Stimulated activated naive B cell treated with anti-CD40 and anti-IgM and Interleukin-4, amounts not matched to agents 10 μg/mL and 1 μg/mL and 100 μg/mL, for 72 hours (primary cell): ENCODE data around the gene USP15.

Experiments used
- ATAC-seq, 2 donors: fragments of 150-1000 bp; cut with Tn5 transposase; replicated peaks; 2 replicates each; pipeline ENCODE4 v1.10.0; 2021; ENCODE audit warnings: moderate library complexity in 1 of 2
- DNase-seq: peaks from one replicate; pipeline ENCODE4 v3.0.0; 2021
- H3K27ac Mint-ChIP-seq: one replicate; pipeline ENCODE4 v1.8.0; 2022; ENCODE audit warnings: mild to moderate bottlenecking, mixed read lengths
- H3K27me3 Mint-ChIP-seq, 2 donors: one replicate each; pipeline ENCODE4 v1.8.0; 2022; ENCODE audit warnings: mixed read lengths in 2 of 2
- H3K36me3 Mint-ChIP-seq, 2 donors: one replicate each; pipeline ENCODE4 v1.8.0; 2022; ENCODE audit warnings: mixed read lengths in 2 of 2, mild to moderate bottlenecking in 1 of 2
- H3K4me1 Mint-ChIP-seq, 2 donors: one replicate each; pipeline ENCODE4 v1.8.0; 2022; ENCODE audit warnings: mixed read lengths in 2 of 2, mild to moderate bottlenecking in 1 of 2
- H3K4me3 Mint-ChIP-seq, 2 donors: one replicate each; pipeline ENCODE4 v1.8.0; 2022; ENCODE audit warnings: mild to moderate bottlenecking in 2 of 2, mixed read lengths in 2 of 2, moderate library complexity in 1 of 2
- H3K9me3 Mint-ChIP-seq, 2 donors: one replicate each; pipeline ENCODE4 v1.8.0; 2022; ENCODE audit warnings: mixed read lengths in 2 of 2, mild to moderate bottlenecking in 1 of 2

Gene USP15

DNA sequence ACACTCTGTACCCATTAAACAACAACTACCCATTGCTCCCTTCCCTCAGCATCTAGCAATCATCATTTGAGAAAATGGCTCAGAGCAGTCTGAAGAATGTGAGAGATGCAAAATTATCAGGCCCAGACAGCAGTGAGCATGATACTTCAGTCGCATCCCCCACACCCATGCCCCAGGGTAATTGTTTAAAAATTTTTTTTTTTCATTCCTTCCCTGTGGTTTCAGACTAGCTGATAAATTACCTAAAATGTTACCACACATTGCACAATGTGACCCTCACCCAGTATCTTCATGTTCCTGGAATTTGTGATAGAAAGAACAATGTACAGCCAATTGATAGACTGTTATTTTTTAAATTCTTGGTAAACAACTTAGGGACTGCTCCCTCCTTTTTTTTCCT is 11.3 kb upstream of the USP15 start:
- peaks cover 6 to 9% of the 10 kb centered on the region in 2 donors for H3K4me1 Mint-ChIP-seq
- no peak overlapping the region for H3K27ac Mint-ChIP-seq
- peaks cover 0 to 4% of the 10 kb centered on the region in 2 donors for H3K27me3 Mint-ChIP-seq
- H3K9me3 Mint-ChIP-seq, result no peaks in the 10 kb centered on the region
- ATAC-seq (no peak), DNase-seq (no peak)
- no peak overlapping the region for H3K4me3 Mint-ChIP-seq
- peaks cover 9 to 12% of the 10 kb centered on the region in 2 donors for H3K36me3 Mint-ChIP-seq

DNA sequence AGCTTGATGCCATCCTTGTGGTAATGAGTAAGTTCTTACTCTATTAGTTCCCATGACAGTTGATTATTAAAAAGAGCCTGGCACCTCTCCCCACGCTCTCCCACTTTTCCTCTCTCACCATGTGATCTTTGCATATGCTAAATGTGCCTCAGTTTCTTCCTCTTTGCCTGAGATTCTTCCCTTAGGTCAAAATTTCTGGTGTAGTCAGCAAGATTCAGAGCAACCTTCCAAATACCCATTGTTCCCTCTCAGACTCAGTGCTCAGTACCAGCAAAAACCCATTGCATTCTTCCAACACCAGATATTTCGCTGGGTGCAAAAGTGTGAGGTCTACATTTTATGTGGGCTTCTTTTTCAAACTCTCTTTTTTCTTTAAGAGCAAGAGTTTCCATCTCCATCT is 10.8 kb upstream of the USP15 start:
- H3K4me1 Mint-ChIP-seq, result peaks cover 6 to 9% of the 10 kb centered on the region in 2 donors
- no peaks in the 10 kb centered on the region for H3K9me3 Mint-ChIP-seq
- no peak for DNase-seq
- no peak for ATAC-seq
- no peak overlapping the region for H3K27ac Mint-ChIP-seq
- peaks cover 0 to 4% of the 10 kb centered on the region in 2 donors for H3K27me3 Mint-ChIP-seq
- H3K36me3 Mint-ChIP-seq, result peaks cover 9 to 12% of the 10 kb centered on the region in 2 donors
- H3K4me3 Mint-ChIP-seq, result no peak overlapping the region

DNA sequence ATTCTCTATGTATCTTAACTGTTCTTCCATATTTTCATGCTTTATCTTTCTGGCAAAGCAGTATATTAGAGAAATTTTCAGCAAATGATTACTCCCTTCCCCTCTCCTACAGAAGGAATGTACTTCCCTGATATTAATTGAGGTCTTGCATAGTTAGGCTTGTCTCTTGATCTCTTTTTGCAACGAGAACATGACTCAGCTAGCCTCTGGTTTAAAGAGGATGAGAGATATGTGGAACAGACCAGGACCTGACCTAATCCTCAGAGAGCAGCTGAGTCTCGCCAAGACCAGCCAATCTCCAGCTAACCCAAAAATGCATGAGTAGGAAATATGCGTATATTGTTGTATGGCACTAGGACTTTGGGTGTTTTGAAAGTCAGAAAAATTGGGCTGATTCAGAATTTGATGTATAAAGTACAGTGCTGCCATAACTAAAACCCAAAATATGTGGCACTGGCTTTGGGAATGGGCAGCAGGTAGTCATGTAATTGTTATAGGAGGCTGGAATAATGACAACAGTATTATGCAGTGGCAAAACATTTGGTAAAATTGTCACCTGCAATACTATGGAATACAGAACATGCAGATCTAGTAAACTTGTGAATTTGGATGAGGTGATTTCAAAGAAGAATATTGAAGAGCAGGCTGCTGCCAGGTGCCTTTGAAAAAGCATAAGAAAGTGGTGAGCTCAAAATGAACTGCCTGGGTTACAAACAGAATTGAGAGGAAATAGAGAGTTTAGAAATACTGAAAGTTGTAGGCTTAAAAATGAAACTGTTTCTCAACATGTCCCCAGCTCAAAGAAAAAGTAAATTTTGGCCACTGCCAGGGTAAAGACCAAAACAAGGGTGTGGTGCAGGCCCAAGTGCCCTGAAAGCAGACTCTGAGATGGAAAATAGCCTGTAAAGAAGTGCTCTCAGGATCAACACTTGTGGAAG is 9.3 kb upstream of the USP15 start:
- Mint-ChIP-seq H3K9me3 (no peaks in the 10 kb centered on the region), H3K36me3 (peaks cover 9 to 12% of the 10 kb centered on the region in 2 donors), H3K27me3 (peaks cover 0 to 4% of the 10 kb centered on the region in 2 donors), H3K4me3 (no peak overlapping the region), H3K27ac (no peak overlapping the region), H3K4me1 (peaks cover 6 to 9% of the 10 kb centered on the region in 2 donors)
- no peak for DNase-seq
- no peak for ATAC-seq

DNA sequence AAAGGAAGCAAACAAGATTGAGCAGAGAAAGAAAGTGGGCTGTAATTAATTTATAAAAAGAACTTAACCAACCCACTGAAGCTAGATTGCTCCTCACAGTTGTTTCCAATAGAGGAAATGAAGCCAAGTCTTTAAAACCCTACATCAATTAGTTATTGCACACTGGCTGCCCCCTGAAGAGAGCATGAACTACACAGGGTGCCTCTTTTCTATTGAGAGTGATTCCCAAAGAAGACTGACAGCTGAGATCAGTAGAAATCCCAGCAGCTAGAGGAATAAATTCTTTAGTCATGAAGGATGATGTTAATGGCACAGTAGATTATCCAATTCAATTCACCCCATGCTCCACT is 8.6 kb upstream of the USP15 start:
- Mint-ChIP-seq H3K36me3 (peaks cover 9 to 12% of the 10 kb centered on the region in 2 donors), H3K4me3 (no peak overlapping the region), H3K4me1 (peaks cover 6 to 10% of the 10 kb centered on the region in 2 donors), H3K9me3 (no peaks in the 10 kb centered on the region), H3K27me3 (peaks cover 0 to 4% of the 10 kb centered on the region in 2 donors), H3K27ac (no peak overlapping the region)
- ATAC-seq (no peak), DNase-seq (no peak)

DNA sequence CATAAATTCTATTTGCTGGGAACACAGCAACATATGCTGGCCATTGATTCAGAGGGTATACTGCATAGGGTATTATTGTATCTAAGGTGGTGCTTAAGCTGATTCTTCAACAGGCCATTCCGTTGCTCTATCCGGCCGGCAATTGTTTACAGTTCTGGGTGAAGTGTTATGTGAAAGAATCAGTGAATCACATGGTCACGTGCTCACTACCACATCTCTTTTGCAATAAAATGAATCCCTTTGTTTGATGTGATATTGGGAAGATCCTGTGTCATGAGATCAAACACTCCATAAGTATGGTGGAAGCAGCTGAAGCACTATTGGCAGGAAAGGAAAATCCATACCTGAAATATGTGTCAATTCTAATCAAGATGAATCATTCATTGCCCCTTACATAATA is 7.6 kb upstream of the USP15 start:
- peaks cover 0 to 4% of the 10 kb centered on the region in 2 donors for H3K27me3 Mint-ChIP-seq
- H3K27ac Mint-ChIP-seq, result no peak overlapping the region
- ATAC-seq (no peak), DNase-seq (no peak)
- peaks cover 9 to 15% of the 10 kb centered on the region in 2 donors for H3K36me3 Mint-ChIP-seq
- H3K9me3 Mint-ChIP-seq, result no peaks in the 10 kb centered on the region
- peaks cover 6 to 17% of the 10 kb centered on the region in 2 donors for H3K4me1 Mint-ChIP-seq
- H3K4me3 Mint-ChIP-seq, result no peak overlapping the region

DNA sequence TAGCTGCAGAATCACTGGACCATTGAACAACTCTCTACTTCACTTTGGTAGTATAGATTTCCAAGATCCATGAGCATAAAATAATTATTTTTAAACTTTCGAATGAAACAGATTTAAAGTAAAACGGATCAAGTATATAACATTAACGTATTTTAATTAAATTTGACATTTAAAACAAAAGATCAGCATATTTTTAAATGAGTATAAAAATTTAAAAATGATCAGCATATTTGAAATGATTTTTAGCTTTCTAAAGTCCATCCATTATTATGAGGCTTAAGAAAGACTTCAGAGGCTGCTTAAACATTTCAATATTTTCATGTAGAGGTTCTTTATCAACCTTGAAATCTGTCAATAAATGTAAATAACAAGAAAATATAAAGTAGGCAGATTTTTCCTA is 5.2 kb upstream of the USP15 start:
- peaks cover 8 to 17% of the 10 kb centered on the region in 2 donors for H3K4me1 Mint-ChIP-seq
- H3K36me3 Mint-ChIP-seq, result peaks cover 9 to 15% of the 10 kb centered on the region in 2 donors
- H3K27ac Mint-ChIP-seq, result no peak overlapping the region
- H3K27me3 Mint-ChIP-seq, result no peaks in the 10 kb centered on the region
- H3K4me3 Mint-ChIP-seq, result no peak overlapping the region
- H3K9me3 Mint-ChIP-seq, result no peaks in the 10 kb centered on the region
- ATAC-seq (no peak), DNase-seq (no peak)

DNA sequence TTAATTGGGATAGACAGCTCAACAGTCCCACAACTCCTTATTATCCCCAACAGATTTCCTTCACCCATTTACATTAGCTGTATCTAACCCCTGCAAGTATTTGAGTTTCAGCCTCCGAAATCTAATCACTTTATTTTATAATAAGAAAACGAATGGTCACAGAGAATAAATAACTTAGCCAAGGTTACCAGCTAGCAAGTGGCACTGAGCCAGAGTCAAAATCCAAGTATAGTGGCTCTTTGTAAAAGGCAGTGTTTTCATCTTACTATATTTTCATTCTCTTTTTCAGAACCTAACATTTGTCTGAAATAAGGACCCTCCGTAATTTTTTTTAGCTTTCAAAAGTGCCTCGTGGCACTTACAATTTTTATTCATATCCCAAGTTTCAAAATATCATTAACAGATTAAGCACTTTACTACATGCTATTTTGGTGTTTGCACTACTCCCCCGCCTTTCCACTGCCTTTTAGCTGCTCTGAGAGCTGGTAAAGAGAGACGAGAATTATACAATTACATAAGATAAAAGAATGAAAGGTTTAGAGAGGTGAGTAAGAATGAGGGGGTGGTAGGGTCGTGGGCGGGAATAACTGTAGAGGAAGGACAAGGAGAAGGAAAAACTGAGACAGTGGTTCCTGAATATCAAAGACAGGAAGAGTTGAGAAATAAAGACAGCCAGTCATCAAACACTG is 3.7 kb upstream of the USP15 start:
- Mint-ChIP-seq H3K4me3 (no peak overlapping the region), H3K27ac (no peak overlapping the region), H3K4me1 (peaks cover 3 to 9% of the 10 kb centered on the region in 2 donors), H3K27me3 (no peaks in the 10 kb centered on the region), H3K9me3 (no peaks in the 10 kb centered on the region), H3K36me3 (peaks cover 10 to 23% of the 10 kb centered on the region in 2 donors)
- DNase-seq (no peak), ATAC-seq (no peak)

DNA sequence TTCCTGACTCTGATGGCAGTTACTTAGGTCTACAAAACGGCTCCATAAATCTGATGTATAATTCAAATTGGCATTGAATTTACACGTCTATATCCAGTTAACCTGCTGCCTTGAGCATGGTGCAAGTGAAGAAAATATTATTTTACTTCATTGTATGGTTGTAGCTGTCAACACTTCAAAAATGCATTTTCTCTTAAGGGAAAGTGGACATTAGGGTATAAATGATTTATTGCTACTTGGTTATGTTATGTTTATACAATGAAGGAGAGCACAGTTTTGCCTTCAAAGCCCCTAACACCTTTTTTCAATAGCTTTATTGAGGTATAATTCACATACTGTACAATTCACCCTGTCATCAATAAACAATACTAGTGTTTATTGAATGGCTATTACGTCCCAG is 2.0 kb upstream of the USP15 start:
- peaks cover 2 to 16% of the 10 kb centered on the region in 2 donors for H3K4me1 Mint-ChIP-seq
- H3K27me3 Mint-ChIP-seq, result no peaks in the 10 kb centered on the region
- no peaks in the 10 kb centered on the region for H3K9me3 Mint-ChIP-seq
- DNase-seq (no peak), ATAC-seq (no peak)
- peaks cover 6 to 16% of the 10 kb centered on the region in 2 donors for H3K36me3 Mint-ChIP-seq
- no peak overlapping the region for H3K27ac Mint-ChIP-seq
- no peak overlapping the region for H3K4me3 Mint-ChIP-seq

DNA sequence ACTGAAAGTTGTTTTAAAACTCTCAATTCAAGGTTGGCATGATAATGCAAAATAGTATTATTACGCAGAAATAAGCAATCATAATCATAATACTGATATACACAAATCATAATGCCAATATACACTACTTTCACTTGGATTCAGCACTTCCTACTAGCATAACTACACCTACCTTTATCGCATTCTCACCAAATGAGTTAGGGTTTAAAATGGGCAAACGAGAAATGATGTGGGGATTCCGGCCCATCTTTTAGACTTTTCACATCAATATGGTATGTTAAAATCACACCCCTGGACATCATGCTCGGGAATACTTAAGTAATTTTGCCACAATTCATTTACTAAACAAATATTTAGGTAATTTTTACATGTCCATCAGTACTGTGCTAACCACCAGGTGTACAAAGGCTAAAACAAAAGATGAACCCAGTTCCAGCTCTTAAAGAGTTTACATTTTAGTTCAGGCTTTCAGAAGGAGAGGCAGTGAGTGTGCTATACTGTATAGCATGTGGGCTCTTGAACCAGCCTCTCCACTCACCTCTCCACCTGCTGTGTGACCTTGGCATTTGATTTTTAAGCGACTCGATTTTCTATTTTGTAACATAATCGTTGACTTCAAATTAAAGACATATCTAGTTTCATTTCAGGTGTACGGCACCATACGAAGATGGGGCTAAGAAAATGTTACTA is 1.1 kb upstream of the USP15 start:
- Mint-ChIP-seq H3K27me3 (no peaks in the 10 kb centered on the region), H3K27ac (peak overlapping the region; percentile 100), H3K4me1 (peaks cover 5 to 25% of the 10 kb centered on the region in 2 donors), H3K4me3 (peak overlapping the region; percentile 88 to 98), H3K9me3 (no peaks in the 10 kb centered on the region), H3K36me3 (peaks cover 8 to 16% of the 10 kb centered on the region in 2 donors)
- peak; percentile 6 to 14 for ATAC-seq
- no peak for DNase-seq

DNA sequence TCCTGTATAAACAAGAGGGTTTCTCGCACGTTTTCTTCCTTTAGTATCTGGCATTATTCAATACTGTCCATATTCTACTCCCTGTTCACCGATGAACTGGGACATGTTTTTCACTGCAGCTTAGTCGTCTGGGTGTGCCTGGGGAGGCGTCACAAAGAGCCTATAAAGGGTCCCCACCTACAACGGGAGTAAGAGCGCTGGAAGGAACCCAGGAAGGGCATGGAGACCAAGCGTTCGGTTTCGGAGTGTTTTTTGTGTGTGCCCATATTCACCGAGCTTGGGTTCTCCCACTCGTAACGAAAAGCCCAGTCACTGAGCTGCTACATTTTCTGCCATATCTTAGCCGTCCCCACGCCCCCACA is 592 bp upstream of the USP15 start:
- Mint-ChIP-seq H3K27me3 (no peaks in the 10 kb centered on the region), H3K27ac (peak overlapping the region; percentile 100), H3K36me3 (peaks cover 11 to 20% of the 10 kb centered on the region in 2 donors), H3K9me3 (no peaks in the 10 kb centered on the region), H3K4me3 (peak overlapping the region; percentile 88 to 98), H3K4me1 (peaks cover 8 to 30% of the 10 kb centered on the region in 2 donors)
- no peak for DNase-seq
- peak; percentile 18 to 21 for ATAC-seq

DNA sequence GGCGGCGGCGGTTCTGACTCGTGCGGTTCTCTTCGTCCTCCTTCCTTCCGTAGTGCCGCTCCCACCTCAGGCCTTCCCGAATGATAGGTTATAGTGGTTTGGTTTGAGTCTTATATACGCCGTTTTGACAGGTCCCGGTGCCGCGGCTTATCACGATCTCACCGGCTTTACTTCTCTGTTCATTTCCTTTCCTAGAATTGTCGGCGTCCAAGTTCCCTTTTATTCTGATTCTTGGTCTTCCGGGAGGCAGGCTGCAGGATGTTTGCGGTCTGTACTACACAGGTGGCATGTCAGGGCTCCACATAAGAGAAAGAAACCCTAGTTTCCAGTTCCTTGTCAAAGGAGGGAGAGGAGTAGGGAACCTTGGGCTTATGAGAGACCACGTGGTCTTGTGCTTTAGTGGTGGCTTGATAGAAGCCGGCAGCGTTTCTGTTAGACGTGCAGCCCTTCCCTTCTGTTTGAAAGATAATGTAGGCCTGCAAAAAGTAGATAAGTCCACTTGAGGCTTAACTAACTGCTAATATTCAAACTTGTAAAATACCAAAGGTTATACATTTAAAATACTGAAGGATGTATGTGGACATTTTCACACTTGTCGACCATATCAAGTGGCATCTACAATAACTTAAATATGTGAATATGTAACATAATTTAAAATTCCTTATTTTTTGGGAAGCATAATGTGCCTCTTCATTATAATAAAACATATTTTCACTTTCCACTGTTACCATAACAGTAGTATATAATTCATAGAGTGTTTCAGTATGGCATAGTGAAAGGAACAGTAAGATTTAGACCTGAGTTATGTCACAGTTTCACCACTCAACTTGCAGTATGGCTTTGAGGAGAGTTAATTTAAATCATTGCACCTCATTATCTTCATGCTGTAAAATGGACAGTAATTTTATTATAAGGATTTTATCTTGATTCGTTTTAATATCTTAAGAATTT is 804 bp downstream of the USP15 start:
- DNase-seq (peak; percentile 75), ATAC-seq (peak; percentile 59 to 66)
- H3K9me3 Mint-ChIP-seq, result no peaks in the 10 kb centered on the region
- peaks cover 13 to 23% of the 10 kb centered on the region in 2 donors for H3K36me3 Mint-ChIP-seq
- H3K4me1 Mint-ChIP-seq, result peaks cover 10 to 37% of the 10 kb centered on the region in 2 donors
- H3K27me3 Mint-ChIP-seq, result no peaks in the 10 kb centered on the region
- H3K27ac Mint-ChIP-seq, result peak overlapping the region; percentile 100
- H3K4me3 Mint-ChIP-seq, result peak overlapping the region; percentile 88 to 98

DNA sequence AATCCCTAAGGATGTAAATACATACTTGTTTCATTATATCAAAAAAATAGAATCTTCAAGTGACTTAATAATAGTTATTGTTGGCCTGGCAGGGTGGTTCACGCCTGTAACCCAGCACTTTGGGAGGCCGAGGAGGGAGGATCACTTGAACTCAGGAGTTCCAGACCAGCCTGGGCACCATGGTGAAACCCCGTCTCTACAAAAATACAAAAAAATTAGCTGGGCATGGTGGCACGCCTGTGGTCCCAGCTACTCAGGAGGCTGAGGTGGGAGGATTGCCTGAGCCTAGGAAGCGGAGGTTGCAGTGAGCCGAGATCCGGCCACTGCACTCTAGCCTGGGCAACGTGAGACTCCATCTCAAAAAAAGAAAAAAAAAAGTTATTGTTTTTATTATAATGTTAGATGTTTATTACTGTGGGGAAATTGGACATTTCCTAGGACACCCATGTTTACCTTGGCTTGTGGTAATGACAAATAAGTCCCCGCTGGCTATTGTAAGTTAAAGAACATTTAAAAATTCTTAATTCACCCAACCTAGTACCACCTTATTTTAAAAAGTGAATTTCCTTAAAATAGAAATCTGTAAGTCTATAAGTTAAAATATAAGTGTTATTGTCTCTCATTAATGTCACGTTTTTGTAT is 1.8 kb downstream of the USP15 start:
- no peak overlapping the region for H3K27ac Mint-ChIP-seq
- H3K4me3 Mint-ChIP-seq, result peak overlapping the region; percentile 68 to 88
- H3K36me3 Mint-ChIP-seq, result peaks cover 13 to 20% of the 10 kb centered on the region in 2 donors
- H3K4me1 Mint-ChIP-seq, result peaks cover 12 to 40% of the 10 kb centered on the region in 2 donors
- no peak for ATAC-seq
- no peak for DNase-seq
- no peaks in the 10 kb centered on the region for H3K27me3 Mint-ChIP-seq
- H3K9me3 Mint-ChIP-seq, result no peaks in the 10 kb centered on the region

DNA sequence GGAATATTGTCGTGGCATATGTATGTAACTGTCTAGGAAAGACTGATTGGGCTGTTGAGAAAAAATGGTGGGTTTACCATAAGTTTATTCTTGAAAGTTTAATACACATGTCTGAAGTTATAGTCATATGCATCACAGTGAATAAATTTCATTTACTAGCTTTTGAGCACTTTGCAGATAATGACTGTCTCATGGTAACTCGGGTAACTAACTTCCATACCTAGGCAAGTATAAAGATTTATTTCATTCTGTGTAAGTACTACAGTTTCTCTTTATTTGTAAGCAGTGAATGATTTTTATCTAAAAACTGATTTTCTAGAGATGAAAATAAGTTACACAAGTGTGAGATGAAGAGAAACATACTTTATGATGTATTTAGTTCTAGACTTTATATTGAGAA is 3.0 kb downstream of the USP15 start:
- ATAC-seq (no peak), DNase-seq (no peak)
- H3K27me3 Mint-ChIP-seq, result no peaks in the 10 kb centered on the region
- H3K9me3 Mint-ChIP-seq, result no peaks in the 10 kb centered on the region
- peak overlapping the region in 1 of 2 donors; percentile 19 for H3K4me3 Mint-ChIP-seq
- H3K4me1 Mint-ChIP-seq, result peaks cover 19 to 47% of the 10 kb centered on the region in 2 donors
- peak overlapping the region; percentile 76 for H3K27ac Mint-ChIP-seq
- H3K36me3 Mint-ChIP-seq, result peaks cover 13 to 20% of the 10 kb centered on the region in 2 donors
